Measurements from ENCODE around the gene CCBE1. TPM values are rescaled to one million over a fixed set of nuclear protein-coding genes. Genes with fewer than 3 reads are reported as not detected.

CCBE1 gene
- total RNA-seq (10 to 100 TPM; 38.9 to 61.1 (median 48.9) TPM), polyA plus RNA-seq (1 to 10 TPM in 1 of 3 donors, under 1 TPM in 2; 0.23 to 2.4 (median 0.60) TPM)

DNA sequence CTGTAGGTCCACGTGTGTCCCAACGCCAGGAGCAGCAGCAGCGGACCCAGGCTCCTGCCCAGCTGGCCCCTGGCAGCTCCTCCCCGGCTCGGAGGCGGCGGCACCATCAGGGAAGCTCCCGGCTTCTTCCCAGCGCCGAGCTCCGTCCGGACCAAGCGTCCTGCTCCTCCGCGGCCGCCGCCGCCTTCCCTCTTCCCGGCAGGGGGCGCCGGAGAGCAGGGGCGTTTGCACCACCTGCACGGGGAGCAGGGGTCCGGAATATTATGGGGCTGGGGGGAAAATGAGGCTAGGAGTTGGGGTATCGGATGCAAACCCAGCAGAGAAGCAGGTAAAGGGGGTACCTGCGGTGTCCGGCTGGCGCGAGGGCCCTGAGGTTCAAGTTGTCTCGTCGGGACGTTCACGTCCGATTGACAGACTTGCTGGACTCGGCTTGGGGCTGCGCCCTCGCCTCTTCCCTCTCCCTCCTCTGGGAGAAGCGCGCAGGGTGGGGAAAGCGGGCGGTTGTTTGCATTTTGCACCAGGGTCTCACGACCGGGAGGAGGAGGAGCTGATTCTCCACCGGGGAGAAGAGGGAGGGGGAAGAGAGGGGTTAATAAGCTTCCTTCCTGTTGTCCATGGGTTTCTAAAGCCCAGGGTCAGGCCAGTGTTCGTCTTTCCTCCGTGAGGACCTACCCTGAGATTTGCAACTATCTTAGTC is at the start of gene CCBE1:
CCBE1 (minus strand) TSS at position 188 of the 697 bp plus-strand sequence.
- intact Hi-C loops (cut with DNase I) = loop anchor here (2.0 to 5.0 kb wide), 4 partner anchors 45 to 235 kb away; no protein-coding TSS in a partner anchor
- no peaks in the 10 kb centered on the region for H3K36me3 ChIP-seq
- peak; percentile 85 for DNase-seq
- H3K9me3 ChIP-seq = no peaks in the 10 kb centered on the region
- no peak for TF ChIP-seq EP300 (IDR thresholded peaks at IDR 0.05)
- peak; percentile 63 to 81 (median 76) for TF ChIP-seq POLR2AphosphoS5 (IDR thresholded peaks at IDR 0.05)
- TF ChIP-seq, protein P1, sequence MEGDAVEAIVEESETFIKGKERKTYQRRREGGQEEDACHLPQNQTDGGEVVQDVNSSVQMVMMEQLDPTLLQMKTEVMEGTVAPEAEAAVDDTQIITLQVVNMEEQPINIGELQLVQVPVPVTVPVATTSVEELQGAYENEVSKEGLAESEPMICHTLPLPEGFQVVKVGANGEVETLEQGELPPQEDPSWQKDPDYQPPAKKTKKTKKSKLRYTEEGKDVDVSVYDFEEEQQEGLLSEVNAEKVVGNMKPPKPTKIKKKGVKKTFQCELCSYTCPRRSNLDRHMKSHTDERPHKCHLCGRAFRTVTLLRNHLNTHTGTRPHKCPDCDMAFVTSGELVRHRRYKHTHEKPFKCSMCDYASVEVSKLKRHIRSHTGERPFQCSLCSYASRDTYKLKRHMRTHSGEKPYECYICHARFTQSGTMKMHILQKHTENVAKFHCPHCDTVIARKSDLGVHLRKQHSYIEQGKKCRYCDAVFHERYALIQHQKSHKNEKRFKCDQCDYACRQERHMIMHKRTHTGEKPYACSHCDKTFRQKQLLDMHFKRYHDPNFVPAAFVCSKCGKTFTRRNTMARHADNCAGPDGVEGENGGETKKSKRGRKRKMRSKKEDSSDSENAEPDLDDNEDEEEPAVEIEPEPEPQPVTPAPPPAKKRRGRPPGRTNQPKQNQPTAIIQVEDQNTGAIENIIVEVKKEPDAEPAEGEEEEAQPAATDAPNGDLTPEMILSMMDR (IDR thresholded peaks at IDR 0.05) = peak; percentile 86 to 99 (median 91)
- TF ChIP-seq POLR2A (IDR thresholded peaks at IDR 0.05) = peak in 1 of 2 donors; percentile 21
- H3K27me3 ChIP-seq = peaks cover 0 to 17% (median 0%) of the 10 kb centered on the region in 3 donors
- H3K4me1 ChIP-seq = peaks cover 3 to 58% (median 44%) of the 10 kb centered on the region in 4 donors
- WGBS, 2 donors = 1% methylated on average over 46 of the region's 46 CpGs
- peak within 1 kb of the TSS; percentile 71 to 95 (median 84) for H3K4me3 ChIP-seq
- peak within 1 kb of the TSS in 3 of 4 donors; percentile 85 to 89 (median 86) for H3K27ac ChIP-seq

DNA sequence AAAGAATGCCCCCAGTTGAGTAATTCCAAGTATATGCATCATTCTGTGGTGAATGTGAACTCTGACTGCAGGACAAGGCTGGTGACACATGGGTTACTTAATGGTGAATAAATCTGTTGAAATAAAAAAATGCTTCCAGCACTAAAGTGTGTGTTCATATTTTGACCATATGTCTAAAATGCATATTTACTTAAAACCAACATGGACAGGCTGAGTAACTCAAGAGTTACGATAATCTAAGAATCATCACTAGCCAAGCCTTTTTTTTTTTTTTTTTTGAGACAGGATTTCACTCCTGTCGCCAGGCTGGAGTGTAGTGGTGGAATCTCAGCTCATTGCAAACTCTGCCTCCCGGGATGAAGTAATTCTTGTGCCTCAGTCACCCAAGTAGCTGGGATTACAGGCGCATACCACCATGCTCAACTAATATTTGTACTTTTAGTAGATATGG is 47.1 kb upstream of the CCBE1 start:
- DNase-seq = no peak
- Histone ChIP-seq H3K4me1 (no peaks in the 10 kb centered on the region), H3K27me3 (no peaks in the 10 kb centered on the region), H3K9me3 (no peaks in the 10 kb centered on the region), H3K4me3 (no peak overlapping the region), H3K36me3 (no peaks in the 10 kb centered on the region), H3K27ac (no peak overlapping the region)
- TF ChIP-seq, protein P1 (IDR thresholded peaks at IDR 0.05) = no peak
- TF ChIP-seq POLR2AphosphoS5 (IDR thresholded peaks at IDR 0.05) (no peak), EP300 (IDR thresholded peaks at IDR 0.05) (no peak), POLR2A (IDR thresholded peaks at IDR 0.05) (no peak)
- intact Hi-C loops (cut with DNase I) = no loop called here
- 83 to 86% methylated on average over 4 of the region's 4 CpGs for WGBS, 2 donors

DNA sequence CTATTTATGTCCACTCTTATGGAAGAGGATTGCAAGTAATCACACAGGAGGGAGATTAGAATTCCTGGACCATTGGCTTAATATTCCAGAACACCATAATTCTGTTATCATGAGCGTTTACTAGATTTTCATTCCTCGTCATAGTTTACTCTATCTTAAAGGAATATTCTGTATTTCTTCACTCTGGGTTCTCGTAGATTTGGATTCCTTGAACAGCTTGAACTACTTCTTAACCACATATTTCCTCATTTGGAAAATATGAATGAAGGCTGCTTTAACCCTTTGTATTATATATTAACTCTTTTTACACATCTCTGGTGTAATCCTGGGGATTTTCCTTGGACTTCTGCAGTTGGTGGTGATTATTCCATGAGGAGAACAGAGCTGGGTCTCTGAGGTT is 46.3 kb upstream of the CCBE1 start:
- no peaks in the 10 kb centered on the region for H3K4me1 ChIP-seq
- intact Hi-C loops (cut with DNase I) = no loop called here
- H3K36me3 ChIP-seq = no peaks in the 10 kb centered on the region
- H3K4me3 ChIP-seq = no peak overlapping the region
- WGBS, 2 donors = 53 to 71% methylated on average over 3 of the region's 3 CpGs
- no peaks in the 10 kb centered on the region for H3K9me3 ChIP-seq
- DNase-seq = no peak
- H3K27ac ChIP-seq = no peak overlapping the region
- no peaks in the 10 kb centered on the region for H3K27me3 ChIP-seq
- no peak for TF ChIP-seq POLR2AphosphoS5 (IDR thresholded peaks at IDR 0.05)

DNA sequence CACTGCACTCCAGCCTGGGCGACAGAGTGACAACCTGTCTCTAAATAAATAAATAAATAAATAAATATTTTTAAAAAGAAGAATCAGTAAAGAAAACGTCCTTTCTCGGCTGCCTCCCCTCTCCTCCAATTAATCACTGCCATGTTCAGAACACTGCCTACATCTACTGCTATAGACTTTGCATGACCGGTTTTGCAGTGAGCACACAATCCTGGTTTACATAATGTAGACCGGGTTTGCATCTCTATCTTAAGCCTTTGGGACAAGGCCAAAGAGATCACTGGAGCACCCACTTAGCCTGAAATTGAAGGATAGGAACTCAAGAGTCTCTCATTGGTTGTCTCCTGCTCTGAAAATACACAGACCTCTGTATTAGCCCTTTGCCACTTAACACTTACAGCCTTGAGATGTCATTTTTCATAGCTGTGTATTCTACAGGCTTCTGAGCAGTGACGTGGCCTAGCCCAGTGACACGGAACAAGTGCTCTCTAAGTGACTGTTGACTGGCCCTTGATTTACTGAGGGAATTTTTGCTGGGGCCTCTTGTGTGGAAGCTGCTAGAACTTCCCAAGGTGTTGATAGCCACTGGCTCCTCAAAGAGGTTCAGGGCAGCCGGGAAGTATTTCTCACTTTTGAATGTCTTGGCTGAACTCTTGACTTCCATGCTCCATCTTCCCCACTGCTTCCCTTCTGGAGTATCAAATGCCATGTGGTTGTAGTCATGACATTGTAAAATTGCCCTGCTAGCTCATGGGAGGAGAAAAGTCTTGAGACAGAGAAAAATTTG is 45.3 kb upstream of the CCBE1 start:
- intact Hi-C loops (cut with DNase I) = no loop called here

More for the DNA sequence above, 45.3 kb upstream of the CCBE1 start:
- Histone ChIP-seq H3K4me3 (no peak overlapping the region), H3K27me3 (no peaks in the 10 kb centered on the region), H3K4me1 (no peaks in the 10 kb centered on the region), H3K27ac (no peak overlapping the region), H3K36me3 (no peaks in the 10 kb centered on the region), H3K9me3 (no peaks in the 10 kb centered on the region)
- TF ChIP-seq EP300 (IDR thresholded peaks at IDR 0.05) (no peak), POLR2A (IDR thresholded peaks at IDR 0.05) (no peak), POLR2AphosphoS5 (IDR thresholded peaks at IDR 0.05) (no peak)
- TF ChIP-seq, protein P1 (IDR thresholded peaks at IDR 0.05) = no peak
- DNase-seq = no peak
- WGBS, 2 donors = 78 to 81% methylated on average over 8 of the region's 8 CpGs
